ENCODE data around the gene CFAP20DC.

DNA sequence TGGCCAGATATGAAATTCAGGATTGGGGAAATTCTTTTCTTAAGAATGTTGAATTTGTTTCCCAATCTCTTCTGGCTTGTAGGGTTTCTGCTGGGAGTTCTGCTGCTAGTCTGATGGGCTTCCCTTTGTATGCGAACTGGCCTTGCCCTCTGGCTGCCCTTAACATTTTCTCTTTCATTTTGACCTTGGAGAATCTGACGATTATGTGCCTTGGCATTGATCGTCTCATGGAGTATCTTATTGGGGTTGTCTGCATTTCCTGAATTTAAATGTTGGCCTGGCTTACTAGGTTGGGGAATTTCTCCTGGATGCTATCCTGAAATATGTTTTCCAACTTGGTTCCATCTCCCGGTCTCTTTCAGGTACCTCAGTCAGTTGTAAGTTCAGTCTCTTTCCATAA lies 152.2 kb downstream of the CFAP20DC start:
- TF ChIP-seq, protein P1, sequence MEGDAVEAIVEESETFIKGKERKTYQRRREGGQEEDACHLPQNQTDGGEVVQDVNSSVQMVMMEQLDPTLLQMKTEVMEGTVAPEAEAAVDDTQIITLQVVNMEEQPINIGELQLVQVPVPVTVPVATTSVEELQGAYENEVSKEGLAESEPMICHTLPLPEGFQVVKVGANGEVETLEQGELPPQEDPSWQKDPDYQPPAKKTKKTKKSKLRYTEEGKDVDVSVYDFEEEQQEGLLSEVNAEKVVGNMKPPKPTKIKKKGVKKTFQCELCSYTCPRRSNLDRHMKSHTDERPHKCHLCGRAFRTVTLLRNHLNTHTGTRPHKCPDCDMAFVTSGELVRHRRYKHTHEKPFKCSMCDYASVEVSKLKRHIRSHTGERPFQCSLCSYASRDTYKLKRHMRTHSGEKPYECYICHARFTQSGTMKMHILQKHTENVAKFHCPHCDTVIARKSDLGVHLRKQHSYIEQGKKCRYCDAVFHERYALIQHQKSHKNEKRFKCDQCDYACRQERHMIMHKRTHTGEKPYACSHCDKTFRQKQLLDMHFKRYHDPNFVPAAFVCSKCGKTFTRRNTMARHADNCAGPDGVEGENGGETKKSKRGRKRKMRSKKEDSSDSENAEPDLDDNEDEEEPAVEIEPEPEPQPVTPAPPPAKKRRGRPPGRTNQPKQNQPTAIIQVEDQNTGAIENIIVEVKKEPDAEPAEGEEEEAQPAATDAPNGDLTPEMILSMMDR (IDR thresholded peaks at IDR 0.05) = no peak
- no peak for TF ChIP-seq ZFX (IDR thresholded peaks at IDR 0.05; ENCODE audit: borderline replicate concordance)
